Measurements from ENCODE around the gene COX7B2.

COX7B2 gene

DNA sequence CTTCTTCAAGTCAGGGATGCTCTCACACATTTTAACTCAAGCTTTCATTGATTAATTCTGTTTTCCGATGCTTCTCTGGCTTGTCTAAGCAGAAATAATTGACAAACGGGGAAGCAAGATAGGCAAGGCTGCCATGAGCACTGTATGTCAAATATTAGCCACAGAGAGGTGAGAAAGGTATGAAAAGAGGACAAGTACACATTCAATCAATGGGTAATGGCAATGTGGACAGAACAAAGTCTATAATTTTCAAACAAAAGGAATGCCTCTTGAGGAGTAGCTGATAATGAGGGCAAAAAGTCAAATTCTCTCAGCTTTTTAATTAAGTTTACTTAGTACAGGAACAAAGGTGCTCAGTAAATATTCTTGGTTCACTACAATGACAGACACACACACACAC, 19.6 kb downstream of the COX7B2 start:
- no peak for DNase-seq (ENCODE audit: low read depth in 2 of 2)

- no peak for DNase-seq (ENCODE audit: low read depth in 2 of 2)
Observed at GRCh38 chr4:46886711-46887110, 22.3 kb downstream of the COX7B2 start.

- DNase-seq (ENCODE audit: low read depth in 2 of 2), result no peak
Observed at GRCh38 chr4:46878641-46879040, 30.4 kb downstream of the COX7B2 start.

GRCh38 chr4:46874811-46875210, 34.2 kb downstream of the COX7B2 start:
- no peak for DNase-seq (ENCODE audit: low read depth in 2 of 2)

DNA sequence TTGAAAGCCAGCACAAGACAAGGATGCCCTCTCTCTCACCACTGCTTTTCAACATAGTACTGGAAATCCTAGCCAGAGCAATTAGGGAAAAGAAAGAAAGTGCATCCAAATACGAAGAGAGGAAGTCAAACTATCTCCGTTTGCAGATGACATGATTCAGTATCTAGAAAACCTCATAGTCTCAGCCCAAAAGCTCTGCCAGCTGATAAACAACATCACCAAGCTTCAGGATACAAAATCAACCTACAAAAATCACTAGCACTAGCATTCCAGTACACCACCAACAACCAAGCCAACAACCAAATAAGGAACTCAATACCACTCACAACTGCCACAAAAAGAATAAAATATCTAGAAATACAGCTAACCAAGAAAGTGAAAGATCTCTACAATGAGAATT, 38.6 kb downstream of the COX7B2 start:
- DNase-seq (ENCODE audit: low read depth in 2 of 2), result no peak

DNA sequence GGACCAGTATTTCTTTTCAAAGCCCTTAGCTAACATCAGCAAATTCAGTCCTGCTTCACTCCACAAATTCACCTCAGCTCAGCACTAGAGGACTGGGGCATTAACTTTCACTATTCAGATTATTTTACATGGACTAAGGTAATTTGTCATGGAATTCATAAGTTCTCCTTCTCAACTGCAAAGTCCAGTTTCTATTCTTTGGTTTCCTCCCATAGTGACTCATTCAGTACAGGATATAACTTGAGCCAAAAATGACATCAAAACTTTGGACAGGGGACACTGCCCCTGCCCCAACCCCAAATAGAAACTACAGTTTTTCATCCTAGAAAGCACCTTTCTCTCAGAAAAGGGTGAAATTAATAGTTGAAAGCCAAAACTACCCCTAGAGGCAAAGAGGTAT, 52.7 kb downstream of the COX7B2 start:
- no peak for DNase-seq (ENCODE audit: low read depth in 2 of 2)

GRCh38 chr4:46852800-46853199, 56.2 kb downstream of the COX7B2 start:
- DNase-seq (ENCODE audit: low read depth in 2 of 2), result no peak

- no peak for DNase-seq (ENCODE audit: low read depth in 2 of 2)
Observed at GRCh38 chr4:46850026-46850425, 59.0 kb downstream of the COX7B2 start.

DNA sequence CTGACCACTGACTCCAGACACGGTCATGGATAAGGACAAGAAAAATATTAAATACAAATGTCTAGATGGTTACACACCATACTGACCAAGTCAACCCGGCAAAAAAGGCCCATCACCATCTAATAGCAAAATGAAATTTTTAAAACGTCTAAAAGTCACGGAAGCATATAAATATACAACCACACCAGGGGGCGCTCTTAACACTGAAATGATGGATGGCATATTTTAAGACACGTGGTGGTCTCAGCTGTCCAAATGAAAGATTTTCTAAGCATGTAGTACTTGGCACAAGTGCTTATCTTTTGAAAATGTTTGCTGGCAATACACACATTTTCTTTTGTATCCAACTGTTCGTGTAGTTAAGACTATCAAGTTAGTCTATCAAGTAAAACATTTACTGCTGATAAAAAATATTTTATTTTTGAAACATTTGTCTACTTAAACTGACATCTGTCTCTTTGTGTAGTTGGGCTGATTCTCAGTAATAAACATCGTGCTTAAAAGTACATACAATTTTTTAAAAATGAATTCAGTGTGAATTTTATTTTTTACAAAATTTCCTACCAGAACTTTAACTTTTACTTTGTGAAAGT, 64.6 kb downstream of the COX7B2 start:
- no peak for DNase-seq (ENCODE audit: low read depth in 2 of 2)

DNA sequence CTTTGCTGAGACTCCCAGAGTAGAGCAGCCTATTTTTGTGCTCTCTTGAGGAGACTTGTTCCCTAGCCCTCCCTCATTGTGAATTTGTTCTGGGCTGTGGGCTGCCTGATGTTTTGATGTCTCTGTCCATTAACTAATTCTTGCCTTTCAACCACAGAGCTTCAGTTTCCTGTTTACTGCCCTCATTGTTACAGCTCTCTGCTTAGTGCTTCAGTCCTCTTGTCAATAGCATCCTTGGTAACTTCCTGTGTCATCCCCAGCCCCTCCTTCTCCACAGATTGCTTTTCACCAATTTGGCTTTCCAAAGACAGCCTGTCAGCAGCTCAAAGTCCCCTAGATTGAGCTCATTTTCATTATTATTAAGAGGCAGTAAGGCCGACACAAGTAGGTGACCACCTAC, 69.9 kb downstream of the COX7B2 start:
- DNase-seq (ENCODE audit: low read depth in 2 of 2), result no peak

DNA sequence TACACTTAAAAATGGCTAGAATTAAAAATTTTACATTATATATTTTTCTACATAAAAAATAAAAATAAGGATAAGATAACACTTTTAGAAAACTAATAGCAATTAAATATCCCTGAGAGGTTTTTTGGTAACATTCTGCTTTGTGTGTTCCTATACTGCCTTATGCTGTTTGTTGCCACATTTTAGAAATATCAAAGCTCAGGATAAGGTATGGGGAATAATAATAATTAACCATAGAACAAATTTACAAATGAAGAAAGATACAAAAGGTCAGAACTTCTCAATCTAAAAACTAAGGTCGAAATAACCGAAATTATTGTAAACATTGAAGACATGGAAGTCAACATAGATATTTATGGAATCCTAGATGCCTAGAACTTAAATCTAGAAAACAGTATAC, 71.4 kb downstream of the COX7B2 start:
- DNase-seq (ENCODE audit: low read depth in 2 of 2), result no peak

- no peak for DNase-seq (ENCODE audit: low read depth in 2 of 2)
Observed at GRCh38 chr4:46836584-46836983, 72.5 kb downstream of the COX7B2 start.

- no peak for DNase-seq (ENCODE audit: low read depth in 2 of 2)
Observed at GRCh38 chr4:46830971-46831454, 78.0 kb downstream of the COX7B2 start.

DNA sequence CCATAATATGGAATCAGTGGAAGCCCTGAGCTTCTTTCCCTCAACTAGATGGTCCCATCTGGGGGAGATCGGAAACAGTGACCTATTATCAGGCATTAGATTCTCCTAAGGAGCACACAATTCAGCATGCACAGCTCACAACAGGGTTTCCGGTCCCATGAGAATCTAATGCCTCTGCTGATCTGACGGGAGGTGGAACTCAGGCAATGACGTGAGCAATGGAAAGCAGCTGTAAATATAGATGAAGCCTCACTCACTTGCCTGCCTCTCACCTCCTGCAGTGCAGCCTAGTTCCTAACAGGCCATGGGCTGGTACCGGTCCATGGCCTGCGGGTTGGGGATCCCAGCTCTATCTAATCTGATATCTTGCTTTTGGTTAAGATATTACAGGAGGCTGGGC, 88.9 kb downstream of the COX7B2 start:
- no peak for DNase-seq (ENCODE audit: low read depth in 2 of 2)

- no peak for DNase-seq (ENCODE audit: low read depth in 2 of 2)
Observed at GRCh38 chr4:46819095-46819494, 90.0 kb downstream of the COX7B2 start.

DNA sequence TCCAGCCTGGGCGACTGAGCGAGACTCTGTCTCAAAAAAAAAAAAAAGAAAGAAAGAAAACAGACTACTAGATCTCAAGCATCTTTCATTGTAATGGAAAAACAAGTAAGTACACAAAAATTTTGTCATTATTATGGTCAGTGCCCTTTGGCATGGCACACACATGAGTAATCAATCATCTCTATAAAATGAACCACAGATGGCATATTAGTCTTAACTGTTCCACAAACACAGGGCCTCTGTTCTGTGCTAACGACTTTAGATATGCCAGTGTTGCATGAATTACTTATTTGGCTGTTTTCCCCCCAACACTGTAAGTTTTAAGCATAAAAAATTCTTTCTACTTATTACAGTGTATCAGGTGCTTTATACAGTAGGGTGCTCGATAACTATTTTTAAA, 90.4 kb downstream of the COX7B2 start:
- DNase-seq (ENCODE audit: low read depth in 2 of 2), result no peak

DNA sequence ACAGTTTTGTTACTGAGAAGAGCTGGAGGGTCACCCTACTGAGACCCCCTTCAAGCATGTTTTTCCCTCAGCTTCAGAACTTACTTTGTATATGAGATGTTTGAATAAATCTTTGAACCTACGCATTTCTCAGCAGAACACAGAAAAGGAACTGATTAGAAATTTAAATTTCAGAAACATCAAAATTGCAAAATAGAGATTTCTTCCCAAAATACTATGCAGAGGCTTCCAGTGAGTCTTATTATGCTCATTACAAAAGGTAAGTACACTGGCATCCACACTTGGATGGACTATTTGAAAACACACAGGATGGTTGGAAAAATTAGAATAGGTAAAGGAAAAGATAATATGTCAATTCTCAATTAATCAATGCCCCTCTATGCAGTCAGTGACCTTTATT, 91.2 kb downstream of the COX7B2 start:
- no peak for DNase-seq (ENCODE audit: low read depth in 2 of 2)

DNA sequence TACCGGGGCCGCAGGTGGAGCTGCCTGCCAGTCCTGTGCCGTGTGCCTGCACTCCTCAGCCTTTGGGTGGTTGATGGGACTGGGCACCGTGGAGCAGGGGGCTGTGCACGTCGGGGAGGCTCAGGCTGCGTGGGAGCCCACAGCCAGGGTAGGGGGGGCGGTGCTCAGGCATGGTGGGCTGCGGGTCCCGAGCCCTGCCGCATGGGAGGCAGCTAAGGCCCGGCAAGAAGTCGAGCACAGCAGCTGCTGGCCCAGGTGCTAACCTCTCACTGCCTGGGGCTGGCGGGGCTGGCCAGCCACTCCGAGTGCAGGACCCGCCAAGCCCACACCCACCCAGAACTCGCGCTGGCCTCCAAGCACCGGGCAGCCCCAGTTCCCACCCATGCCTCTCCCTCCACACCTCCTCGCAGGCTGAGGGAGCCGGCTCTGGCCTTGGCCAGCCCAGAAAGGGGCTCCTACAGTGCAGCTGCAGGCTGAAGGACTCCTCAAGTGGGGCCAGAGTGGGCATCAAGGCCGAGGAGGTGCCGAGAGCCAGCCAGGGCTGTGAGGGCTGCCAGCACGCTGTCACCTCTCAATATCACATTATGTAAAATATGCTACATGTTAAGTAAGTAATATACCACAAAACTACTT, 104.1 kb downstream of the COX7B2 start:
- DNase-seq (ENCODE audit: low read depth in 2 of 2), result no peak

DNA sequence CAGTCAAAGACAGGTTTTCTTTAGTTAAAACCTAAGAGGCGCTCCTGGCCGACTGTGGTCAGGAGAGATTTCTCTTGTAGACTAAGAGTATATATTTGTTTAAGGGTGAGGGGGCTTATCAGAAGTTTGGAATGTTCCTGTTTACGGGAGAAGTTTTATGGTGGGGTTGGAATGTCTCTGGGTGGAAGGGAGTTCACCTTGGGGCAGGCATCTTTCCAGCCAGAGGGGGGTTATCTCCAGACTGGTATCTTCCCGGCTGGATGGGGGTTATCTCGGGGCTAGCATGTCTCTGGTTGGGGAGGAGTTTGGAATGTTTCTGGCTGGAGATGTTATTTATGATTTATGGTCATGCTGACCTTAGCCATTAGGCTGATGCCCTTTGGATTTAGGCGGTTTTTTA, 116.0 kb downstream of the COX7B2 start:
- no peak for DNase-seq (ENCODE audit: low read depth in 2 of 2)

DNA sequence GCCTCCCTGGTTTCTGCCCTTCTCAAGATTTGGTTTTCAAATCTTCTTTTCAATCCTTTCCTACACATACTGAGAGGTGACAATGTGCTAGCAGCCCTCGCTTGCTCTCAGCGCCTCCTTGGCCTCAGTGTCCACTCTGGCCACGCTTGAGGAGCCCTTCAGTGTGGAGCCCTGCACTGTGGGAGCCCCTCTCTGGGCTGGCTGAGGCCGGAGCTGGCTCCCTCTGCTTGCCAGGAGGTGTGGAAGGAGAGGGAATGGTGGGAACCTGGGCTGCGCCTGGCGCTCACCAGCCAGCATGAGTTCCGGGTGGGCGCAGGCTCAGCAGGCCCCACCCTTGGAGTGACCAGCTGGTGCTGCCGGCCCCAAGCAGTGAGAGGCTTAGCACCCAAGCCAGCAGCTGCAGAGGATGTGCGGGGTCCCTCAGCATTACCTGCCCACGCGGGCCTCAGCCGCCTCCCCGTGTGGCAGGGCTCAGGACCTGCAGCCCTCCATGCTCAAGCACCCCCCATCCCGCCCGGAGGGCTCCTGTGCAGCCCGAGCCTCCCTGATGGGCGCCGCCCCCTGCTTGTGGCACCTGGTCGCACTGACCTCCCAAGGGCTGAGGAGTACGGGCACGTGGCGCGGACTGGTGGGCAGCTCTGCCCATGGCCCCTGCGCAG, 127.5 kb downstream of the COX7B2 start:
- DNase-seq (ENCODE audit: low read depth in 2 of 2), result no peak

DNA sequence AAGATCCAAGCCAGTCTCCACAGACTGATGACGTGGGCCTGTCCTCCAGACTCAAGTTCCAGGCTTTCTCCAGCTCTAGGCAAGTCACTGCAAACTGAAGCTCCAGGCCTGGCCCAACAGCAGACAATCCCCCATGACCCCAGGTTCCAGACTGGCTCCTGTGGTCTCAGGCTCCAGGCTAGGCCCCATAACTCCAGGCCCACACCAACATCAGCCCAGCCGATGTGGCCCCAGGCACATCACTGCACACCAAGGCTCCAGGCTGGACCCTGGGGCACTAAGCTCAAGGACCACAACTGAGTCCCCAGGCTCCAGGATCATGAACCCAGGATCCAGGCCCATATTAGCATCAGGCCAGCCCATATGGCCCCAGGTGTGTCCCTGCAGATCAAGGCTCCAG, 143.6 kb downstream of the COX7B2 start:
- DNase-seq (ENCODE audit: low read depth in 2 of 2), result no peak

- DNase-seq (ENCODE audit: low read depth in 2 of 2), result no peak
Observed at GRCh38 chr4:46730075-46730474, 179.0 kb downstream of the COX7B2 start.

DNA sequence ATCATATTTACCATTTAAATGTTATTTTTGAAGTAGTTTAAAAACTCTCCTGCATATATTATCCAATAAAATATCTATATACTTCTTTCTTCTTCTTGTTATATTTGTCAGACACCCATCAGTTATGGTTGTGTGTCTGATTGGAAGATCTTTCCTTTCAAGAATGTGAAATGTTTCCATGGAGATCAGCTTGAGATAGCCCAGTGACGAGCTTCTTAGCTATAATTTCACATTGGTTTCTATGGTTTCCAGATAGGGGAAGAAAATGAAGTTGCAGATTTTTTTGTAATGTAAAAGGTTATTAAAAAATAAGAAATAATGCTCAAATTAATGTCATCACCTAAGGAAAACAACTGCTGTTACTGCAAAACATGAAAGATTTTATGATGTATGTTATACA, 189.0 kb downstream of the COX7B2 start:
- no peak for DNase-seq (ENCODE audit: low read depth in 2 of 2)

Measured in stimulated activated CD8-positive, alpha-beta memory T cell treated with anti-CD3 and anti-CD28 coated beads, Interleukin-2, amount 100 ng/mL, for 1 hour (primary cell).